ENCODE measurements around the gene TEX53.

Gene TEX53

DNA sequence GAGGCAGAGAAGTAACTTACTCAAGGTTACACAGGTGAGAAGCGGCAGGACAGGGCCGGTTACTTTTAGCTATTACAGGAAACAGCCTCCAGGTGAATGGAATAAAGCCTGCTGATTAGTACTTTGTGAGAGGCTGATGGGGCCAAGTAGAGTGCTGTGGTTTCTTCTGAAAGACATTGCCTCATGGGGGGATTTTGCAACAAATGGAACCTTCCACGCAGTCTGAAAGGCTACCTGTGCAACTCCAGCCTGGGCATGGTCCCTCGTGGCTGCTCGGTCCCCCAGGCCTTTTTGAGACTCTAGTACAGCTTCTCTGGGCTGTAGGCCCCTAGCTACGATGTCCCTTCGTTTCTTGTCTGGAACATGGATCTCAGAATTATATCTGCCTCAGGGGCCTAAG, 44.5 kb downstream of the TEX53 start:
- no peak for TF ChIP-seq CTCF (IDR thresholded peaks at IDR 0.05; ENCODE audit: low read depth, low read length, missing control alignments)
- H3K4me3 ChIP-seq (replicated peaks; ENCODE audit: low read depth, low read length) = no peak overlapping the region
- no peak for DNase-seq (ENCODE audit: extremely low read depth, low read depth)

DNA sequence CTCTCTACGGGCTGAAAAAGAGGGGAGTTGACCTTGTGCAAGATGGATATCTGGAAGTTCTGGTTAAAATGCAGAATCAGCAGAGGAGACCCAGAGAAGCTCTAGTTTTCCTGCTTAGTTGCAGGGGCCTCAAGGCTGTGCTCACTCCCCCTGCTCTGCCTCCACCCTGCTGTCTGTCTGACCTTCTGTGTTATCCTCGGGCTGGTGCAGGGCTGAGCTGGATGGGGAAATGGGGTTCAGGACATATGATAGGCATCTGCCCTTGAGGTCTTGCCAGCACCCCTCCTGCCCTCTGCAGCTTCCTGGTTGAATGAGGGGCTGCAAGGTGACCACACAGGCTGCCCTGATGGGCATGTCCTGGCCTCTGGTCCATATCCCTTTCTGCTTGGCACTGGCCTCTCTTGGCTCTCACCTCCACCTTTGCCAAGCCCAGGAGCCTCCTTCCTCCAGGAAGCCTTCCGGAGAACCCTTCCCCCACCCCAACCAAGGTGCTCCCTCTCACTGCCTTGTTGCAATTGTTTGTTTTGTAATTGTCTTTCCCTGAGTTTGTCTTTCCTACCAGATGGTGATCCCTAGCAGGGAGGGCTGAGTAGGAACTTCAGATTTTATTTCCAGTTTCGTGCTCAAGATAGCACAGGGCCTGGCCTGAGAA, 45.2 kb downstream of the TEX53 start:
- no peak for TF ChIP-seq CTCF (IDR thresholded peaks at IDR 0.05; ENCODE audit: low read depth, low read length, missing control alignments)
- DNase-seq (ENCODE audit: extremely low read depth, low read depth) = no peak
- H3K4me3 ChIP-seq (replicated peaks; ENCODE audit: low read depth, low read length) = peak overlapping the region; percentile 62

DNA sequence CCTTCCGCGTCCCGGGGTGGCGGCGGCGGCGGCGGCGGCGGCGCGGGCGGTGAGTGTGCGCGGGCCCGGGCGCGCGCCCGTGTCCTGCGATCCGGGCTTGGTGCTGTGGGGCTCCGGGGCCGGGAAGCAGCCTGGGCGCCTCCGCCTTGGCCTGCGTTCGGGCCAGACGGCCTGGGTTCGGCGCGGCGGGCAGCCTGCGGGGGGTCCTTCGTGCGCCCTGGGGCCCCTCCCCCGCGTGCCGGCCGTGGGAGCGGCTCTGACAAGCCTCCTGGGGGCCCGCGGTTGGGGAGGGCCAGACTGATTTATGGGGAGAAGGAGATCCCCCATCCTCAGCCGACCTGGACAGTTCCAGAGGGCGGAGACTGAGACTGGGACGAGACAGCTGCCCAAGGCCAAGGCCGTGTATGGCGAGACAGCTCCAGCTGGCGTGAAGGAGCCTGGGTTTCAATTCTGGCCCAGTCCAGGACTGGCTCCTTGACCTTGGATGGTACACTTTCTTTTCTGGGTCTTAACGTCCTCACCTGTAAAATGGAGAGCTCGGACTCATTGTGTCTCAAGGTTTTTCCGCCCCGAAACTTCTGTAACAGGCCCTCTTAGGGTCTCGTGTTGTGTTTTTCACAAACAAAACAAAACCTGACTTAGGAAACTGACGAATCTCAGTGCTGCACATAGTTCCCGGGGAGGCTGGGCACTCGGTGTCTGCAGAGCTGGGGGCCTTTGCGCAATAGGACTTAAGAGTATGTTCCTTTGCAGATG, 45.9 kb downstream of the TEX53 start:
- DNase-seq (ENCODE audit: extremely low read depth, low read depth) = no peak
- no peak for TF ChIP-seq CTCF (IDR thresholded peaks at IDR 0.05; ENCODE audit: low read depth, low read length, missing control alignments)
- H3K4me3 ChIP-seq (replicated peaks; ENCODE audit: low read depth, low read length) = peak overlapping the region; percentile 62

- H3K4me3 ChIP-seq (replicated peaks; ENCODE audit: low read depth, low read length) = no peak overlapping the region
- TF ChIP-seq CTCF (IDR thresholded peaks at IDR 0.05; ENCODE audit: low read depth, low read length, missing control alignments) = no peak
- no peak for DNase-seq (ENCODE audit: extremely low read depth, low read depth)
Measured at GRCh38 chr9:114608525-114608796, 49.1 kb downstream of the TEX53 start.

DNA sequence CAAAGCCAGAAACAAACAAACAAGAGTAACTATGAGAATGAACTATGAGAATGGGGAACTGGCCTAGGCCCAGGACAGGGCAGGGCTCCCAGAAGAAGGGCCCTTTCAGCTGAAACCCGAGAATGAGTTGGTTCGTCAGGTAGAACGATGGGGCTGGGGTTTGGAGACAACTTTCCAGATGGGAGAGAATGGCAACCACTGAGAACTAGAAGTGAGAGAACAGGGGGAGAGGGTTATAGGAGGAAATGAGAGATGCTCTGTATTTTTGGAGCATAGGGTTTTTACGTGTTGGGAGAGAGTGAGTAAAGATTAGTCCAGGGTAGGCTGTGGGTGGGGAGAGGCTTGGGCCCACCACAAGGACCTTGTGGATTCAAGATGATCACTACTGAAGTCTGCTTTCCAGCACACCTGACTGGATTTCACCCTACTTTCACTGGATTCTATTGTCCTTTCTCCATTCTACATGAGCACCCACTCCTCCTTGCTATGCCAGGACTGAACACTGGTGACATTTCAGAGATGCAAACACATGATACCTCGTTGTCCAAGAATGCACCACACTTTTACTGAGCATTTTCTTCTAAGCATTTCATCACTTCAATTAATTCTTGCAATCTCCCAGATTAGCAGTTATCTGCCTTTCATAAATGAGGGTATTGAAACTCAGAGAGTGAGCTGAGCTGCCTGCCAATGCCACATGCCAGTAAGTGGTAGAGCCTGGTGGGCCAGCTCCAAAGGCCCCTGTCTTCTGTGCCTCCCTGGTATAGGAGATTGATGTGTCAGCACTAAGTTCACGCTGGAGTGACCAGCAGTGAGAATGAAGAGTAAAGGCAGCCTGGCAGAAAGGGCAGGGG, 49.7 kb downstream of the TEX53 start:
- H3K4me3 ChIP-seq (replicated peaks; ENCODE audit: low read depth, low read length) = no peak overlapping the region
- no peak for TF ChIP-seq CTCF (IDR thresholded peaks at IDR 0.05; ENCODE audit: low read depth, low read length, missing control alignments)
- no peak for DNase-seq (ENCODE audit: extremely low read depth, low read depth)

DNA sequence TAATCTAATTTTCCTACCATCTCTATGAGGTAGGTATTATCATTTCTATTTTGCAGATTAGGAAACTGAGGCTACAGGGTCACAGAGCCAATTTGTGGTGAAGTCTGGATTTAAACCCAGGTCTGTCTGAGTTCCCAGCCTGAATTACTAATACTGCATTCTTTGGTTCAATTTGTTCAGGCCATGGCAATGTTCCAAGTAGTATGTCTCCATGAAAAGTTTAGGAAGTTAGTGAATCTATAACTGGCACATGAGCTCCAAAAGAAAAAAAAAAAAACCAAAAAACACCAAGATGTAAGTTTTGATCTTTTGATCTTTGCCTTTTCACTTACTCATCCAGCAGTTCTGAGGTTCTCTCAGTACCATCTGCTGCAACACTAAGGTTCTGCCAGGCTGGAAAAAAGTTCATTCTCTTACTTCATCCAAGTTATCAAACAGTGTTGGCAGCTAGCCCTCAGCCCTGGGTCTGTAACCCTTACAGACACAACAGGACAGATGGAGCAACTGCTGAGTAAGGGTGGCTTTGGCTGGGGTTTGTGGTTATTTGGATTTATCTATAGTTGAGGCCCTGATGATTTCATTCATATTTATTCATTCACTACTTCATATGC, 50.9 kb downstream of the TEX53 start:
- DNase-seq (ENCODE audit: extremely low read depth, low read depth) = no peak
- TF ChIP-seq CTCF (IDR thresholded peaks at IDR 0.05; ENCODE audit: low read depth, low read length, missing control alignments) = no peak
- no peak overlapping the region for H3K4me3 ChIP-seq (replicated peaks; ENCODE audit: low read depth, low read length)

Measured in HFF-Myc (cell line).